ENCODE data around the gene CFAP77. TPM values are rescaled to one million over a fixed set of nuclear protein-coding genes. Genes with fewer than 3 reads are reported as not detected.

Gene CFAP77
- total and polyA plus RNA-seq, 2 of the 4 experiments (the other 2 are of a cell fraction), result not detected

- peaks cover 89% of the 10 kb centered on the region for H3K27me3 ChIP-seq (ENCODE audit: control insufficient read depth, insufficient read depth, low read length)
- H2BK5ac ChIP-seq (ENCODE audit: low read depth, low read length, poor library complexity, severe bottlenecking), result no peak overlapping the region
- dilution Hi-C loops (cut with HindIII; ENCODE audit: low sequenced_read_pairs, unreplicated experiment) (no loop called here), intact Hi-C loops (cut with micrococcal nuclease) (no loop called here), in situ Hi-C loops (cut with MboI; ENCODE audit: low sequenced_read_pairs) (no loop called here)
- ATAC-seq (ENCODE audit: low read depth) (no peak), DNase-seq (no peak)
- no peak for TF ChIP-seq MAFK (IDR thresholded peaks at IDR 0.05; ENCODE audit: low read depth, low read length)
- H2AFZ ChIP-seq (replicated peaks; ENCODE audit: low read length, poor library complexity), result no peak overlapping the region
- H4K5ac ChIP-seq (ENCODE audit: low read depth, low read length), result no peak overlapping the region
- POLR2A ChIA-PET (ENCODE audit: unreplicated experiment), result no interaction called here
- no TSS peak for BruUV-seq (replicated peaks)
- H2AK5ac ChIP-seq (ENCODE audit: low read depth, low read length), result no peak overlapping the region
- CTCF ChIA-PET, result no interaction called here
- H3K9ac ChIP-seq (ENCODE audit: low read depth, low read length), result no peak overlapping the region
- H3K9me3 ChIP-seq (ENCODE audit: control insufficient read depth, insufficient read depth, low read length), result peaks cover 2% of the 10 kb centered on the region
- H3K36me3 ChIP-seq (ENCODE audit: control insufficient read depth, insufficient read depth, low read length), result no peaks in the 10 kb centered on the region
- H2BK120ac ChIP-seq (ENCODE audit: low read depth, low read length), result no peak overlapping the region
- no peak overlapping the region for H2BK20ac ChIP-seq (ENCODE audit: low read depth, low read length)
- no peak overlapping the region for H3K4me2 ChIP-seq (ENCODE audit: low read depth, low read length)
- H2BK15ac ChIP-seq (ENCODE audit: low read depth, low read length), result no peak overlapping the region
- H4K20me1 ChIP-seq (ENCODE audit: insufficient read depth, low read length), result peaks cover 49% of the 10 kb centered on the region
- H3K18ac ChIP-seq (ENCODE audit: low read depth, low read length), result no peak overlapping the region
- no peak overlapping the region for H3K56ac ChIP-seq (ENCODE audit: extremely low read depth, insufficient read depth, low read length)
- no peaks in the 10 kb centered on the region; the same call in 1 of the 2 replicates for H3K4me1 ChIP-seq (ENCODE audit: control insufficient read depth, insufficient read depth, low read length)
- H3K14ac ChIP-seq (replicated peaks; ENCODE audit: low read depth, low read length), result no peak overlapping the region
- no peaks in the 10 kb centered on the region for H3K79me1 ChIP-seq (ENCODE audit: low read depth in 1 of 2, low read length in 2 of 2)
- peak overlapping the region; percentile 19 for H2AK9ac ChIP-seq (replicated peaks; ENCODE audit: low read depth, low read length, poor library complexity)
- 0 out of 2 replicates have a peak overlapping the region, but pooled peaks have one; percentile 63 for H3K23ac ChIP-seq (ENCODE audit: low read depth, low read length)
- no peak overlapping the region for H3K4ac ChIP-seq (ENCODE audit: low read depth, low read length)
- H4K8ac ChIP-seq (ENCODE audit: low read depth in 2 of 2, low read length in 2 of 2), result no peak overlapping the region
- H4K91ac ChIP-seq (ENCODE audit: insufficient read depth, low read depth, low read length), result no peak overlapping the region
- no peak overlapping the region for H3K27ac ChIP-seq (ENCODE audit: insufficient read depth, low read length)
- no peaks in the 10 kb centered on the region; the same call in 1 of the 2 replicates for H3K9me1 ChIP-seq (ENCODE audit: insufficient read depth, low read length)
- no peak overlapping the region for H3K4me3 ChIP-seq (ENCODE audit: insufficient read depth, low read depth, low read length)
- no CpG with 5 or more reads among the region's 12 CpGs for WGBS, 2 experiments (ENCODE audit: extremely low coverage in 2 of 2, insufficient read length in 1 of 2)
Measured at GRCh38 chr9:132588098-132588497, 178.1 kb downstream of the CFAP77 start.
